GM23338 (cell line): Measurements from ENCODE around the gene TCAF1.

Experiments
- EZH2 ChIP-seq: fragments of 200-600 bp; sonication (generic); IDR thresholded peaks from one replicate; pipeline ENCODE4 v1.8.0; 2017; ENCODE audit warnings: antibody characterized with exemption, mild to moderate bottlenecking, low read depth; ENCODE audit not compliant: unreplicated experiment
- EZH2phosphoT487 ChIP-seq: fragments of 200-600 bp; sonication (generic); IDR thresholded peaks from one replicate; pipeline ENCODE4 v1.8.1; 2018; ENCODE audit warnings: antibody characterized with exemption; ENCODE audit not compliant: unreplicated experiment
- POLR2AphosphoS5 ChIP-seq: IDR thresholded peaks from 2 replicates; pipeline ENCODE4 v1.6.1; 2016; ENCODE audit warnings: antibody characterized with exemption, low read depth
- TF ChIP-seq, protein P1 (sequence below), 2 experiments: fragments of 200-600 bp in 1 of 2; sonication (generic) in 1 of 2; conservative IDR thresholded peaks; 2 replicates each; pipeline versions ENCODE4 v1.5.1 to v1.6.1; 2016 to 2017; ENCODE audit warnings: antibody characterized with exemption in 2 of 2, low read depth in 2 of 2, mild to moderate bottlenecking in 2 of 2, moderate library complexity in 1 of 2

DNA sequence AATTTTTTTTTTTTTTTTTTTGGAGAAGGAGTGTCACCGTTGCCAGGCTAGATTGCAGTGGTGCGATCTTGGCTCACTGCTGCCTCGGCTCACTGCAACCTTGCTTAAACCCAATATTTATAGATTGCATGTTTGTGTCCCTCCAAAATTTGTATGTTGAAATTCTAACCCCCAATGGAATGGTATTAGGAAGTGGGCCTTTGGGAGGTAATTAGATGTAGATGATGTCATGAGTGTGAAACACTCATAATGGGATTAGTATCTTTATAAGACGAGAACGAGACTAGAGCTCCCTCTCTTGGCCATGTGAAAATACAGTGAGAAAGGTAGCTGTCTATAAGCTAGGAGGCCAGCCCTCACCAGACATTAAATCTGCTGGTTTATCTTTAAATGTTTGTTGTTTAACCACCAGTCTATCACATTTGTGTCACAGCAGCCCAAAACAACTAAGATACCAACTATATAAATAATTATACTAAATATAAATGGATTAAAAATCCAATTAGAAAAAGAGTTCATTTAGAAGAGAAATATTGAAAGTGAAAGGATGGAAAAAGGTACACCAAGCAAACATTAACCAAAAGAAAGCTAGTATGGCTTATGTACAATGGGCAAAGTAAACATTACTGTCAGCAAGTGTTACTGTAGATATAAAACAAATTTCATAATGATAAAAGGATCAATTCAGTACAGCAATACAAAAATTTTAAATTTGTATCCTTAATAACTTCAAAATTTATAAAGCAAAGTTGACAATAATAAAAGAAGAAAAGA lies 9.3 kb downstream of the TCAF1 start:
- TF ChIP-seq EZH2phosphoT487 (no peak), EZH2 (no peak), POLR2AphosphoS5 (no peak)
- TF ChIP-seq, protein P1, sequence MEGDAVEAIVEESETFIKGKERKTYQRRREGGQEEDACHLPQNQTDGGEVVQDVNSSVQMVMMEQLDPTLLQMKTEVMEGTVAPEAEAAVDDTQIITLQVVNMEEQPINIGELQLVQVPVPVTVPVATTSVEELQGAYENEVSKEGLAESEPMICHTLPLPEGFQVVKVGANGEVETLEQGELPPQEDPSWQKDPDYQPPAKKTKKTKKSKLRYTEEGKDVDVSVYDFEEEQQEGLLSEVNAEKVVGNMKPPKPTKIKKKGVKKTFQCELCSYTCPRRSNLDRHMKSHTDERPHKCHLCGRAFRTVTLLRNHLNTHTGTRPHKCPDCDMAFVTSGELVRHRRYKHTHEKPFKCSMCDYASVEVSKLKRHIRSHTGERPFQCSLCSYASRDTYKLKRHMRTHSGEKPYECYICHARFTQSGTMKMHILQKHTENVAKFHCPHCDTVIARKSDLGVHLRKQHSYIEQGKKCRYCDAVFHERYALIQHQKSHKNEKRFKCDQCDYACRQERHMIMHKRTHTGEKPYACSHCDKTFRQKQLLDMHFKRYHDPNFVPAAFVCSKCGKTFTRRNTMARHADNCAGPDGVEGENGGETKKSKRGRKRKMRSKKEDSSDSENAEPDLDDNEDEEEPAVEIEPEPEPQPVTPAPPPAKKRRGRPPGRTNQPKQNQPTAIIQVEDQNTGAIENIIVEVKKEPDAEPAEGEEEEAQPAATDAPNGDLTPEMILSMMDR (conservative IDR thresholded peaks at IDR 0.05; ENCODE audit: low read depth in 2 of 2), result peak; percentile 66 to 78
